NK-92 treated with Interleukin-12 subunit alpha and Interleukin-12 subunit beta, amount 100 ng/mL, for 24 hours (cell line): ENCODE results near the gene PLA2G5.

Experiments
- DNase-seq: peaks from one replicate; lab custom pipeline; 2025; lab: John Stamatoyannopoulos, UW

PLA2G5 gene

GRCh38 chr1:20068722-20069121, 1.3 kb upstream of the PLA2G5 start:
- DNase-seq: no peak

GRCh38 chr1:20070357-20070756, 363 bp downstream of the PLA2G5 start:
- DNase-seq: no peak

GRCh38 chr1:20071416-20071815, 1.4 kb downstream of the PLA2G5 start:
- DNase-seq: no peak

GRCh38 chr1:20072771-20073170, 2.8 kb downstream of the PLA2G5 start:
- DNase-seq: no peak

DNA sequence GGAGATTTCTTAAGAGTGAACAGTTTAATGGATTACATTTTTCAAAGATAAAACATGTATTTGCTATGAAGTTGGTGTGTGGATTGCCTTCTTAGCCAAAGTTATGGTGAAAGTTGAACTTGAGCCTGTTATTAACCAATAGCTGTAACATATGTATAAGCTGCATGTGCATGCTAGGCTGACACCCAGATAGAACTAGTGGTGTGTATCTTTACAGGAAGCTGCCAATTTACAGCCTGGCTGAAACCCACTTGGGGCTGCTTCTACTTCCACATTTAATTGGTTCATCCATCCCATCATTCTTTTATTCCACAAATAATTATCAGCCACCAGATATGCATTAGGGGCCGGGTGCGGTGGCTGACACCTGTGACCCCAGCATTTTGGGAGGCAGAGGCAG, 3.3 kb downstream of the PLA2G5 start:
- DNase-seq: no peak

DNA sequence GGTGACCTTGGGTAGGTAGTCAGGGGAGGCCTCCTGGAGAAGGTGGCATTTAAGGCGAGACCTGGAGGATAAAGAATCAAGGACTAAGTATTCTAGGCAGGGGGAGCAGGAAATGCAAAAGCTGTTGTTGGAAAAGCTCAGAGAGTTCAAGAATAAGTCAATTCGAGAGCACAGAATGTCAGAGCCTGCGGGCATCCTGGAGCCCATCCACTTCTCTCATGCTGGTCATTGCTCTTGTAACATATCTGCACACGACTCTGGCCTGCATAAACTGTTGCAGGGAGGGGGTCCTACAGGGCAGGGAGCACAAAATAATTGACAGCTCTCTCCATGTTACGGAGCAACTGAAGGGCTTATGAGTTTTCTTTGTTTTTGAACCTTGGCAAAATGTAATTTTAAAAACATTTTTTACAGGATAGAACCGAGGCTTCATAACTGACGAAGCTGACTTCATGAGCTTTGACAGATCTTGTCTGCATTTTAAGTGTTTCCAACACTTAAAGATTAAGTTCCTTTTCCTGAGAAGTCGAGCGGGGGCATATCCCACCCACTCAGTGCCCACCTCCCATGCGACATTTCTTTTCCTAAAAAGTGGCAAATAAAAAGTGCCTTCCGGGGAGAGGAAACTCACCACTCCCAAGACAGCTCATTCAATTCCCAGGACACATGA, 4.2 kb downstream of the PLA2G5 start:
- DNase-seq: no peak

DNA sequence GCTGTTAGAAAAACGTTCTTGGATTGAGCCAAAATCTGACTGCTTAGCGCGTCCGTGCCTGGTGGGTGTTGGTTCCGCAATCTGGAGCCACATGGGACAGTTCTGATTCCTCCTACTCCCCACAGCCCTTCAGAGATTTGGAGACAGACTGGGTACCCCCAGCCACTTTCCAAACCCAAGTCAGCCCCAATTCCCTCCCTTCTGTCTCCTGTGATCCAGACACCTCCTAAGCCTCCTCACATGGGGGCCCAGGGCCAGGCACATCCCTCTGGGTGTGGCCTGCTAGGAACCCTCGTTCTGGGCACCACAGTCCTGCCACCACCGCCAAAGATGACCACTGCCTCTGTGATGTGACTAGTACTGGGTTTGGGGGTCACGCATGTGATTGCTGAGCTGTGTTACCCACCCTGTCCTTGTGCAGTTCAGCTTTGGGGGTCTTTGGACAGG, 4.8 kb downstream of the PLA2G5 start:
- DNase-seq: no peak

DNA sequence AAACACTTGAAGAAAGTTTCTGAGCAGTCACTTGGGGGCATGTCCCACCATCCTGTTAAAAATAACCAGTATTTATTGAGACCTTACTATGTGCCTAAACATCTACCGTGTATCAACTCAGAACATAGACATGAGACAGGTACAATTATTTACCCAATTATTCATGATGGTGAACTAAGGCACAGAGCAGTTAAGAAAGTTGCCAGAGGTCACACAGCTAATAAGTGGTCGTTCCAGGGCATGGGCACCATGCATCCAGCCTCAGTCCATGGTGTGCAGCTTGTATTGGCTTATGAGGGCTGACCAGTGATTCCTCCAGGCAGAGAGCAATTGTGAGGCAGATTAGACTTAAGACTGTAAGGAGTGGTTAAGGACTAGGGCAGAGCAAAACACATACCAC, 5.4 kb downstream of the PLA2G5 start:
- DNase-seq: no peak

DNA sequence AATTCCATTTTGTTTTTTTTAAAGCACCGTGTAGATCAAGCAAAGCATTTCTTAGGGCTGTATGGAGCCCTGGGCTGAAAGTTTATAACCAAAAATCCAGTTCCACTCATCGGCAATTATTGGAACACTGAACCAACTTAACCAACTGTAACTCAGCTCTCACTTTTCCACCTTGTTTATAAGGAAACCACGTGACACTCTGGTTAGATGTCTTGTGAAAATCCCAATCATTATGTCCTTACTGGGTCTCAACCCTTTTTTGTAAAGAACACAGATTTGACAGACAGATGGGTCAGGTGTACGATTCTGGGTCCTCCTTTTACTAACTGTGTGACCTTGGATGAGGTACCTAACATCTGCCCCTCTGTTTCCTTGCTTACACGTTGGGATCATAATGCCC, 6.2 kb downstream of the PLA2G5 start:
- no peak for DNase-seq

GRCh38 chr1:20076710-20077461, 6.9 kb downstream of the PLA2G5 start:
- no peak for DNase-seq

- no peak for DNase-seq
These were observed 8.2 kb downstream of the PLA2G5 start for GRCh38 chr1:20078171-20078651.

DNA sequence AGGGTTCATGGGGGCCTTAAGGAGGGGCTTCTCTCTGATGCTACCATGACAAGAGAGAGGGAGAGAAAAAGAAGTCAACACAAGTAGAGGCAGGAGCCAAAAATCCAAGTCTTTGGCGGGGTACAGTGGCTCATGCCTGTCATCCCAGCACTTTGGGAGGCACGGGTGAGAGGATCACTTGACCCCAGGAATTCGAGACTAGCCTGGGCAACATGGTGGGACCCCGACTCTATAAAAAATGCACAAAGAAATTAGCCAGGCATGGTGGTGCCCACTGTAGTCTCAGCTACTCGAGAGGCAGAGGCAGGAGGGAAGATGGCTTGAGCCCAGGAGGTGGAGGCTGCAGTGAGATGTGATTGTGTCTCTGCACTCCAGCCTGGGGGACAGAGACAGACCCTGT, 8.7 kb downstream of the PLA2G5 start:
- DNase-seq: no peak

DNA sequence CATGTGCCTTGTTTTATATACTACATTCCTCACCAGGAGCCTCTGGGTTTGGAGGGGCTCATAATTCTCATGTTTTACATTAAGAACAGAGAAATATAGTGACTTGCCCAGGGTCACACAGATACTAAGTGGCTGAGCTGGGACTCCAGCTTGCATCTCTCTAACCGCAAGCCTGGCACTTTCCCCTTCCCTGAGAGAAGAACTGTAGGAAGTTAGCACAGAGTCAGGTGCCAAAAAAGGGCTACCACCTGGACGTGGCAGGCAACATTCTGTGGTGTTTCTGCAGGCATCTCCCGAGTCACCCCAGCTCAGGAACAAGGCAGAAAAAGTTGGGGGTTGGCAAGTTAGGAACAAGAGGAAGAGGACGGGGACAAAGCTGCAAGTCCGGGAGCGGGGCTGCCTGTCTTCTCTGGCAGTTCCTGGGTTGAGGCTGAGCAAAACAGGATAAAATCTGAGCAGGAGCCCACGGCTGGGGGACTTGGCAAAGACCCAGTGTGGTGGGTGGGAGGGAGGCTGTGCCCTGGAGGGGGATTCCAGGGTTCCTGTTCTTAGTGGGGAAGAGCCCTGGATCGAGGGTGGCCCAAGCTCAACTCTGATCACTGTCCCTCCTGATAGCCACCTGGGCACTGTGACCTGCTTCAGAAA, 9.8 kb downstream of the PLA2G5 start:
- DNase-seq: no peak

DNA sequence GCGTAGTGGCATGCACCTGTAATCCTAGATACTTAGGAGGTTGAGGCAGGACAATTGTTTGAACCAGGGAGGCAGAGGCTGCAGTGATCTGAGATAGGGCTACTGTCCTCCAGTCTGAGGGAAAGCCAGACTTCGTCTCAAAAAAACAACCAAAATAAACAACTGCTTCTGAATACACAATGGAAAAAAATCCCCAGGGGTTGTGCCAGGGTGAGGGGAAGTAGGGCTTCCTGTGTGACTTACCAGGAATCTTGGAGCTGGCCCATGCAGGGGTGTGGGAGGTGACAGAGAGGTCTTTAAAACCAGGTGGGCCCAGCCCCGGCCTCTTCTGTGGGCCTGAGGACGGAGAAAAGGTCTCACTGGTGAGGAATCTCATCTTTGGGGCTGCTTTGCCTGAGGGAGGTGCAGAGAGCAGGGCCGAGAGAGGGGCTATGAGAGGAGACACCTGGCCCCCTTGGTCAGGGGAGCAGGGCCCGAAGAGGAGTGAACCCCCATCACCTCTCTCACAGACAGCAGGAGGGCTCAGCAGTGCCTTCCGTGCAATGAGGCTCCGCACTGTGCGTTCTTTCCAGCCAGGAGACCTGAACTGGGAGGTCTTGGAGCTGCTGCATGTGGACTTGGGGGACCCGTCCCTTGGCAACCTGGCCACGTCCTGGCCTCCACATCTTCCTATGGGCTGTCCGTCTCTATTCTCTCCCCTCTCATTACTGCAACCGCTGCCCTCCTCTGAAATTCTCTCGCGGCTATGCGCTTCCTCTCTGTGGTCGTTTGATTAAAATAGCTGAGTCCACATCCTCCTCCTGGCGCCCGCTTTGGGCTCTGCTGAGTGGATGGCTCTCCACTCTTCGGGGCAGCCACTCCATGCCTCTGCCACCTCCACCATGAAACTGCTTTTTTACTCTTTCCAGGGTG, 10.7 kb downstream of the PLA2G5 start:
- no peak for DNase-seq

DNA sequence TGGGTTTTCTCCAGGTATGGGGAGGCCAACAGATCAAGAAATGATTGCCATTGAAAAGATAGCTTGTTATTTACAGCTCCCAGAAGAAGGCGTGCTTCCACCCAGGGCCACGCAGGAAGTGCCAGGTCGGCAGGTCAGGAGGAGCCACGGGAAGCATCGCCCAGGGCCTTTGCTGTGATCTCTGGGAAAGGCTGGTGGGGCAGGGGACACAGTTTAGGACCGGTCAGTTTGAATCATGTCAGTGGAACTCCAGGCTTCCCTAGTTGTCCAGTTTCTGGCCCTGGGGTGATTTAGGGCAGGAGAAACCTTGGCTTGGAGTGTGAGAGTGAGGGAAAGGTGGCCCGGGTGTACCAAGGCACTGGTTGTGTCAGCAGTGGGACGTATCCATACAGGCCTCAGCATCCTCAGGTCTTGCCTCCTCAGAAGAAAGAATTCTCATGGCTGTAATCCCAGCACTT, 11.4 kb downstream of the PLA2G5 start:
- DNase-seq: no peak

DNA sequence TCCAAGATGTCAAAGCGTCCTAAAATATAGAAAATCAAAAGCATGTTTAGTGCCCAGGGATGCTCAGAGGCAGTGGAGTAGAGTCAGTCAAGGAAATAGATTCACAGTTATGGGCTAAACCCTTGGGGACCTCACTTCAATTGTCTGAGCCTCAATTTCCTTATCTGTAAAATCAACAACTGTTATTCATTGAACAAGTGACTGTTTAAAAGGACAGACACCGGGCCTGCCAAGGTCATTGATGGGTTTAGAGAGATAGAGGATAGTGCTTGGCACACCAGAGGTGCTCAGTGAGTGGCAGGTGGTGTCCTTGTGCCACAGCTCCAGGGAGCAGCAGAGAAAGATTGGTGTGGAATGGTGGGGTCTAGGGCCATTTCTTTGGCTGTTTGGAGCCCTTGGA, 12.8 kb downstream of the PLA2G5 start:
- no peak for DNase-seq

GRCh38 chr1:20083178-20083944, 13.4 kb downstream of the PLA2G5 start:
- no peak for DNase-seq

- DNase-seq: no peak
These were observed 16.8 kb downstream of the PLA2G5 start for GRCh38 chr1:20086800-20087199.

DNA sequence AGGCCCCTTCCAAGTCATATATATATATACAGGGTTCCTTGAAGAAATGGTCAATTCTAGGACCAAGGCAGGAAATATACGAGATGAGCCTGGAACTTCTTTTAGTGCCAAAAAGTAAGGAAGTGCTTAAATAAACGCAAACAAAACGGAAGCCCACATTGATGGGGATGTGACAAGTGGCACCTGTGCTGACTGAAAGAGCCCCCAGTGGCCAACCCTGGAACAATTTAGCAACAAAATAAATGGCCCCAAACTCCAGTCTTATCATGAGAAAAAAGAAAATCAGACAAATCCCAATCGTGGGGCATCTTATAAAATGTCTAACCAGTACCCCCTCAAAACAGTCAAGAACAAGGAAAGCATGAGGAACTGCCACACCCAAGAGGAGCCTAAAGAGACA, 17.7 kb downstream of the PLA2G5 start:
- DNase-seq: no peak

DNA sequence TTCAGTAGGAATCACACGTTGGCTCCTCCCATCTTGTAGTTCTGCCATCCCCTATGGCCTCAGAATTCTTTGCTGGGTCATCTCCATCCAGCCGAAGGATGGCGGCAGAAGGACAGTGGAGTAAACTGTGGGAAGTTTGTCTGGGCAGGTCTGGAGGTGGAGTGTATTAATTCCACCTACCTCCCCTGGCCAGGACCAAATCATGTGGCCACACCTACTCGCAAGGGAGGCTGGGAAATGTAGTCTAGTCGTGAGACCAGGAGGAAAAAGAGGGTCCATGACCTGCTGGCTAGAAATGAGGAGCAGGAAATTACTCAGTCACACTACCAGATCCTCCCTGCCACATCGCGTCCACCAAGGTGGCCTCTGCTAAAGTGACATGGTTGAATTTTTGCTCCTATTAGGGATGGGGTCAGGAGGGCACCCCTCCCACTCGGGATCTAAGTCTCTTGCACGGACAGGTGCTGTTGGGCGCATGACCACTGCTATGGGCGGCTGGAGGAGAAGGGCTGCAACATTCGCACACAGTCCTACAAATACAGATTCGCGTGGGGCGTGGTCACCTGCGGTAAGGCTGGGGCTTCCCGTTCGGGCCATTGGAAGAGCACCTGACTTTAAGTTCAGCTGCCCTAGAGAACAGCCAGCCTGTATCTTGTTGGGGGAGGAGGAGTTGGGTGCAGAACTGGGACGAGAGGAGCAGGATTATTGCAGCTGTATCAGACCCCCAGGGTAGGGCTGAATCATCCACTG, 19.5 kb downstream of the PLA2G5 start:
- no peak for DNase-seq
